Endothelial cell (in vitro differentiated cells): ENCODE data around the gene BCAS1. TPM values are rescaled to one million over a fixed set of nuclear protein-coding genes. Genes with fewer than 3 reads are reported as not detected.

Experiments used
- DNase-seq: peaks from one replicate; pipeline ENCODE4 v3.0.0; 2021; ENCODE audit warnings: low spot score
- H3K27ac Mint-ChIP-seq: one replicate; pipeline ENCODE4 v1.8.0; 2021; ENCODE audit warnings: mixed read lengths, inconsistent platforms; ENCODE audit not compliant: unreplicated experiment
- H3K27me3 Mint-ChIP-seq: one replicate; pipeline ENCODE4 v1.8.0; 2021; ENCODE audit warnings: mild to moderate bottlenecking, moderate library complexity, mixed read lengths, inconsistent platforms; ENCODE audit not compliant: unreplicated experiment
- H3K36me3 Mint-ChIP-seq: one replicate; pipeline ENCODE4 v1.8.0; 2021; ENCODE audit warnings: mild to moderate bottlenecking, low read depth, mixed read lengths, inconsistent platforms; ENCODE audit not compliant: unreplicated experiment
- H3K4me1 Mint-ChIP-seq: one replicate; pipeline ENCODE4 v1.8.0; 2021; ENCODE audit warnings: mild to moderate bottlenecking, mixed read lengths, inconsistent platforms; ENCODE audit not compliant: unreplicated experiment
- H3K4me3 Mint-ChIP-seq: one replicate; pipeline ENCODE4 v1.8.0; 2021; ENCODE audit warnings: mild to moderate bottlenecking, mixed read lengths, inconsistent platforms; ENCODE audit not compliant: unreplicated experiment
- H3K9me3 Mint-ChIP-seq: one replicate; pipeline ENCODE4 v1.8.0; 2021; ENCODE audit warnings: mixed read lengths, inconsistent platforms; ENCODE audit not compliant: unreplicated experiment
- total RNA-seq: library from RNA; stranded (reverse); fragmentation: NEBNext Ultra II Directional; extraction: Animal tissue kit (Norgen Biotek cat#: 25700); gene quantifications from one replicate; pipeline ENCODE4 v1.2.1, GENCODE V29; 2021; ENCODE audit not compliant: unreplicated experiment
- TF ChIP-seq, protein P1 (sequence below): fragments of 200-600 bp; sonication (generic); IDR thresholded peaks from one replicate; pipeline ENCODE4 v1.5.0; 2021; ENCODE audit warnings: antibody characterized with exemption; ENCODE audit not compliant: unreplicated experiment

BCAS1 gene
- total RNA-seq, 1 donor from 2014 or later = 0.05 TPM

DNA sequence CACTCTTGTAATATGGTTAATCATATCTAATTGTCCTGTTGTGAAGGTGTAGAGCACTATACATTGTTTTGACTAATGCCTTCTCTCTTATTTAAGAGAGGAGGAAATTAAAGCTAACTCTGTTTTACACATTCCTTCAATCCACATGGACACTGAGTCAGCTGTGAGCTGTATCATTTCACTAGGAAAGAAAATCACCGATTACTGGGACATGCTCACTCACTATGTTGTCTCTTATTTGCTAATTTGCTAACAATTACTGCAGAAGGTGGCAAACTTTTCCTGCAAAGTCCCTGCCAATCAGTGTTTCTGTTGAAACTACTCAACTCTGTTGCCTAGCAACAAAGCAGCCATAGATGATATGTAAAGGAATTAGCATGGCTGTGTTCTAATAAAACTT lies 98.2 kb downstream of the BCAS1 start:
- Mint-ChIP-seq H3K27ac (no peak overlapping the region), H3K9me3 (no peaks in the 10 kb centered on the region), H3K27me3 (no peaks in the 10 kb centered on the region), H3K4me3 (no peak overlapping the region), H3K4me1 (no peaks in the 10 kb centered on the region), H3K36me3 (no peaks in the 10 kb centered on the region)
- TF ChIP-seq, protein P1, sequence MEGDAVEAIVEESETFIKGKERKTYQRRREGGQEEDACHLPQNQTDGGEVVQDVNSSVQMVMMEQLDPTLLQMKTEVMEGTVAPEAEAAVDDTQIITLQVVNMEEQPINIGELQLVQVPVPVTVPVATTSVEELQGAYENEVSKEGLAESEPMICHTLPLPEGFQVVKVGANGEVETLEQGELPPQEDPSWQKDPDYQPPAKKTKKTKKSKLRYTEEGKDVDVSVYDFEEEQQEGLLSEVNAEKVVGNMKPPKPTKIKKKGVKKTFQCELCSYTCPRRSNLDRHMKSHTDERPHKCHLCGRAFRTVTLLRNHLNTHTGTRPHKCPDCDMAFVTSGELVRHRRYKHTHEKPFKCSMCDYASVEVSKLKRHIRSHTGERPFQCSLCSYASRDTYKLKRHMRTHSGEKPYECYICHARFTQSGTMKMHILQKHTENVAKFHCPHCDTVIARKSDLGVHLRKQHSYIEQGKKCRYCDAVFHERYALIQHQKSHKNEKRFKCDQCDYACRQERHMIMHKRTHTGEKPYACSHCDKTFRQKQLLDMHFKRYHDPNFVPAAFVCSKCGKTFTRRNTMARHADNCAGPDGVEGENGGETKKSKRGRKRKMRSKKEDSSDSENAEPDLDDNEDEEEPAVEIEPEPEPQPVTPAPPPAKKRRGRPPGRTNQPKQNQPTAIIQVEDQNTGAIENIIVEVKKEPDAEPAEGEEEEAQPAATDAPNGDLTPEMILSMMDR = no peak
- DNase-seq = no peak

DNA sequence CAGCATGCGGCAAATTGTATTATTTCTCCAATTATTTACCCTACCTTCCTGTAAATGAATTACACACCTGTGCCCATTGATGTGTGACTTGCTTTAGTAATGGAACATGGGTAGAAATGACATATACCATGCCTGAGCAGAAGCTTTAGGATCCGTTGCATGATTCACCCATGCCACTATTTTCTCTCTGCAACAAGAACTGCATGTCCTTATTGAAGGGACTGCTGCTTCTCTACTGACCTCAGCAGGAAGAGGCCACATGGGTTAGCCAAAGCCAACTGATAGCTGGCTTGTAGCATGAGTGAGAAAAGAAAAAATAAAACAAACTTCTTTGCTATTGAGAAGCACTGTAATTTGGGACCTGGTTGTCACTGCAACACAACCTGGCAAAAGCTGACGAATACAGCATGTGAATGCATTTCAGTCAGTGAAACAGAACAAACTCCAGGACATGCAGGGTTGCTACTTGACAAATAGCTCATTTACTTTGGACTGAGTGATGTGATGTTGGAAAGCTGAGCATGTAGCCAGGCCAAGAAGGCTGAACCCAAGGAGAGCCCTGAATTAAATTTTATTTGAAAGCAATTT lies 99.2 kb downstream of the BCAS1 start:
- no peaks in the 10 kb centered on the region for H3K4me1 Mint-ChIP-seq
- TF ChIP-seq, protein P1 = no peak
- H3K27me3 Mint-ChIP-seq = no peaks in the 10 kb centered on the region
- no peaks in the 10 kb centered on the region for H3K36me3 Mint-ChIP-seq
- no peaks in the 10 kb centered on the region for H3K9me3 Mint-ChIP-seq
- no peak for DNase-seq
- no peak overlapping the region for H3K4me3 Mint-ChIP-seq
- H3K27ac Mint-ChIP-seq = no peak overlapping the region

DNA sequence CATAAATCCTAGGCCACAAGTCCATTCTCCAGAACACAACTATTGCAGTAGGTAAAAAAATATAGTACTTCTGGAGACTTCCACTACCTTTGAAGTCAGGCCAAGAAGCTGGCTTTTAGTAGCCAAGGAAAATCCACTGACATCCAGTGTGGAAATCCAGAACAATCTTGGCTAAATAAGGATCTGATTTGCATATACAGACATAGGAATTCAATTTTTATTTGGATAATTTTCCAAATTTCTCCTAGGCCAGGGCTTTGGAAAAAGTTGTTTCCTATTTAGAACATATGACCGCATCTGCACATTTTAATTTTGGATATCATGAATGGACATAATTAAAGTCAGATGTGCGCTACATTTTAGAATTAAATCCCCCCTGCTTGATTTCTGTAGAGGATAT lies 100.2 kb downstream of the BCAS1 start:
- no peak for DNase-seq

DNA sequence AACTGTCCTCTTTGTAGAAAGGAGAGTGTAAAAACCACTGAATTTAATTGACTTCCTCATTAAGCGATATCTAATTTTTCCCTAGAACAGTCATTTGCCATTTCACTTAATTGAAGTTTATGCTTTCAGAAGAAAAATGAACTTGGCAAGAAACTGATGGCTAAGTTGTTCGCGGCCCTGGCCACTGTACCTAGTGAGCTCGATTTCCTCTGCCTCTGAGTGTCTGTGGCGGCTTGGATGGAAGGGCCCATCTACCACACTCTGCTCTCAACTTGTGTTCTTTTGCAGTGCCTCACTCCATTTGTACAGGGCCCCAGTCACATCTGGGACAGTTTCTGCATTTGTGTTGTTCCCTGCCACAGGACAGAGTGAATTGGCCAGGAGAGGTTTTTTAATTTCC lies 102.9 kb downstream of the BCAS1 start:
- Mint-ChIP-seq H3K4me1 (no peaks in the 10 kb centered on the region), H3K36me3 (no peaks in the 10 kb centered on the region), H3K27me3 (no peaks in the 10 kb centered on the region), H3K27ac (no peak overlapping the region), H3K9me3 (no peaks in the 10 kb centered on the region), H3K4me3 (no peak overlapping the region)
- no peak for DNase-seq
- TF ChIP-seq, protein P1 = no peak

More for the DNA sequence above, 100.2 kb downstream of the BCAS1 start:
- TF ChIP-seq, protein P1 = no peak
- H3K4me3 Mint-ChIP-seq = no peak overlapping the region
- H3K9me3 Mint-ChIP-seq = no peaks in the 10 kb centered on the region
- no peaks in the 10 kb centered on the region for H3K27me3 Mint-ChIP-seq
- no peak overlapping the region for H3K27ac Mint-ChIP-seq
- H3K4me1 Mint-ChIP-seq = no peaks in the 10 kb centered on the region
- H3K36me3 Mint-ChIP-seq = no peaks in the 10 kb centered on the region

DNA sequence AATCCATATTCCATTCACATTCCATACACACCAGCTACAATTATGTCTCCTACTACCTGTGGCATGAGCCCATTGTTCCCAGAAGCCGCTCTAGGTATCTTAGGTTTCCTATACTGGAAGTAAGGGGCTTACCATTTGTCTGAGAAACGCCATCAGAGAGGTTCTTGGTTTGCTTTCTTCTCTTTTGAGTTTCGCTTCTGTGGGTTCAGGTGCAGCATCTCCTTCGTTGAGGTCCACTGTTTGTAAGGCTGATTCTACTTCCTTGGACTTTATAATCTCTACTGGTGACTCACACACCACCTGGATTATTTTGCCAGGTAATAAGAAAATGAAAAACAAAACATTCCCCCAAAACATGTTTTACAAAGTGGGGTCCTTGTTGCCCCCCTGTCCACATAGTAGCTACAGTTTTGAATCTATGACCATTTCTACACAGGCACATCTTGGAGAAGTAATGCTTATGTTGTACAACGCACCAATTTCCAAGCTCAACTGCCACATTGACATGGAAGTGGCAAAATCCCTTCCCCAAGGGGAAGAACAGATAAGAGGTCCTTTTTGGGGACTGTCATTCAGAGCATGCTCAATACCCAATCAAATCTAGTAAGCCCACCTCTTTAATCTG lies 103.5 kb downstream of the BCAS1 start:
- DNase-seq = no peak
- H3K4me3 Mint-ChIP-seq = no peak overlapping the region
- no peaks in the 10 kb centered on the region for H3K9me3 Mint-ChIP-seq
- TF ChIP-seq, protein P1 = no peak
- H3K36me3 Mint-ChIP-seq = no peaks in the 10 kb centered on the region
- H3K4me1 Mint-ChIP-seq = peaks cover under 1% of the 10 kb centered on the region
- H3K27ac Mint-ChIP-seq = no peak overlapping the region
- no peaks in the 10 kb centered on the region for H3K27me3 Mint-ChIP-seq
